Muscle of leg (tissue), 11 donors: Measurements from ENCODE around the gene STX18. TPM values are rescaled to one million over a fixed set of nuclear protein-coding genes. Genes with fewer than 3 reads are reported as not detected.

Experiments
- DNase-seq: peaks from one replicate; pipeline ENCODE4 v3.0.0; 2013
- H3K27ac ChIP-seq: one replicate; pipeline ENCODE4 v1.5.1; 2013; ENCODE audit warnings: mild to moderate bottlenecking, low read length, control low read depth
- H3K27me3 ChIP-seq: one replicate; pipeline ENCODE4 v1.6.1; 2013; ENCODE audit warnings: low read length; ENCODE audit not compliant: control insufficient read depth, insufficient read depth
- H3K36me3 ChIP-seq: one replicate; pipeline ENCODE4 v1.6.1; 2013; ENCODE audit warnings: low read length; ENCODE audit not compliant: control insufficient read depth, insufficient read depth
- H3K4me1 ChIP-seq: one replicate; pipeline ENCODE4 v1.6.1; 2013; ENCODE audit warnings: low read length; ENCODE audit not compliant: control insufficient read depth, insufficient read depth
- H3K4me3 ChIP-seq: one replicate; pipeline ENCODE4 v1.5.1; 2013; ENCODE audit warnings: low read length, control low read depth
- H3K9me3 ChIP-seq: replicated peaks from 2 replicates; pipeline ENCODE4 v1.6.1; 2013; ENCODE audit warnings: low read depth, low read length; ENCODE audit not compliant: control insufficient read depth
- WGBS: methylation state at CpG from one replicate; pipeline ENCODE4 v1.1.5; 2013; ENCODE audit warnings: missing lambda C conversion rate; ENCODE audit not compliant: insufficient coverage; 5-methylcytosine and 5-hydroxymethylcytosine counted together
- polyA plus RNA-seq, 8 donors: library from polyadenylated mRNA; unstranded; fragments of 120-200 nt; gene quantifications; one replicate each; pipeline versions ENCODE4 v1.2.1 to v1.2.3, GENCODE V29; 2013; ENCODE audit warnings: inconsistent platforms in 1 of 8, low replicate concordance in 1 of 8; ENCODE audit not compliant: insufficient read length in 8 of 8, insufficient read depth in 1 of 8
- total RNA-seq: library from RNA; stranded (reverse); fragments of 120-200 nt; gene quantifications from one replicate; pipeline ENCODE4 v1.2.4, GENCODE V29; 2013

The STX18 gene
- total and polyA plus RNA-seq, 9 donors, result 22.4 to 30.9 (median 26.7) TPM

GRCh38 chr4:4456816-4457578 lies 84.9 kb downstream of the STX18 start:
- H3K36me3 ChIP-seq, result peaks cover 47% of the 10 kb centered on the region
- DNase-seq, result no peak
- no peak overlapping the region for H3K27ac ChIP-seq
- WGBS, result 100% methylated on average over 1 of the region's 8 CpGs
- no peaks in the 10 kb centered on the region for H3K4me1 ChIP-seq
- H3K27me3 ChIP-seq, result no peaks in the 10 kb centered on the region
- no peak overlapping the region for H3K4me3 ChIP-seq
- H3K9me3 ChIP-seq, result peaks cover 2% of the 10 kb centered on the region

- peaks cover 49% of the 10 kb centered on the region for H3K36me3 ChIP-seq
- no peak for DNase-seq
- 91% methylated on average over 7 of the region's 7 CpGs for WGBS
- H3K4me3 ChIP-seq, result no peak overlapping the region
- no peak overlapping the region for H3K27ac ChIP-seq
- no peaks in the 10 kb centered on the region for H3K27me3 ChIP-seq
- H3K4me1 ChIP-seq, result no peaks in the 10 kb centered on the region
- peaks cover 2% of the 10 kb centered on the region for H3K9me3 ChIP-seq
Measured at GRCh38 chr4:4456351-4456750, 85.5 kb downstream of the STX18 start.

GRCh38 chr4:4455210-4455865 lies 86.5 kb downstream of the STX18 start:
- peaks cover 2% of the 10 kb centered on the region for H3K9me3 ChIP-seq
- H3K27me3 ChIP-seq, result no peaks in the 10 kb centered on the region
- H3K4me1 ChIP-seq, result no peaks in the 10 kb centered on the region
- no peak overlapping the region for H3K27ac ChIP-seq
- 77% methylated on average over 5 of the region's 5 CpGs for WGBS
- peaks cover 49% of the 10 kb centered on the region for H3K36me3 ChIP-seq
- DNase-seq, result no peak
- H3K4me3 ChIP-seq, result no peak overlapping the region

GRCh38 chr4:4446434-4446833 lies 95.4 kb downstream of the STX18 start:
- DNase-seq, result no peak
- H3K4me1 ChIP-seq, result no peaks in the 10 kb centered on the region
- H3K36me3 ChIP-seq, result peaks cover 3% of the 10 kb centered on the region
- no peak overlapping the region for H3K27ac ChIP-seq
- H3K27me3 ChIP-seq, result no peaks in the 10 kb centered on the region
- H3K4me3 ChIP-seq, result no peak overlapping the region
- no peaks in the 10 kb centered on the region for H3K9me3 ChIP-seq

GRCh38 chr4:4443821-4444220 lies 98.0 kb downstream of the STX18 start:
- Histone ChIP-seq H3K36me3 (peaks cover 3% of the 10 kb centered on the region), H3K4me3 (no peak overlapping the region), H3K27me3 (no peaks in the 10 kb centered on the region), H3K27ac (no peak overlapping the region), H3K9me3 (no peaks in the 10 kb centered on the region), H3K4me1 (no peaks in the 10 kb centered on the region)
- no peak for DNase-seq
- WGBS, result 40% methylated on average over 1 of the region's 2 CpGs

- no peaks in the 10 kb centered on the region for H3K27me3 ChIP-seq
- H3K4me1 ChIP-seq, result no peaks in the 10 kb centered on the region
- H3K4me3 ChIP-seq, result no peak overlapping the region
- H3K36me3 ChIP-seq, result peaks cover 15% of the 10 kb centered on the region
- no peak overlapping the region for H3K27ac ChIP-seq
- no peaks in the 10 kb centered on the region for H3K9me3 ChIP-seq
- DNase-seq, result no peak
- WGBS, result no CpG with 5 or more reads among the region's 2 CpGs
Measured at GRCh38 chr4:4440333-4441061, 101.4 kb downstream of the STX18 start.

- 73% methylated on average over 2 of the region's 4 CpGs for WGBS
- Histone ChIP-seq H3K27me3 (no peaks in the 10 kb centered on the region), H3K4me1 (no peaks in the 10 kb centered on the region), H3K4me3 (no peak overlapping the region), H3K36me3 (peaks cover 18% of the 10 kb centered on the region), H3K27ac (no peak overlapping the region), H3K9me3 (no peaks in the 10 kb centered on the region)
- no peak for DNase-seq
Measured at GRCh38 chr4:4439782-4440181, 102.1 kb downstream of the STX18 start.

- Histone ChIP-seq H3K4me1 (no peaks in the 10 kb centered on the region), H3K27ac (no peak overlapping the region), H3K4me3 (no peak overlapping the region), H3K27me3 (no peaks in the 10 kb centered on the region), H3K9me3 (no peaks in the 10 kb centered on the region), H3K36me3 (peaks cover 20% of the 10 kb centered on the region)
- no peak for DNase-seq
Measured at GRCh38 chr4:4438891-4439290, 103.0 kb downstream of the STX18 start.

GRCh38 chr4:4437798-4438470 lies 103.9 kb downstream of the STX18 start:
- H3K27me3 ChIP-seq, result no peaks in the 10 kb centered on the region
- DNase-seq, result no peak
- no peak overlapping the region for H3K4me3 ChIP-seq
- no peaks in the 10 kb centered on the region for H3K4me1 ChIP-seq
- WGBS, result 95% methylated on average over 9 of the region's 13 CpGs
- peaks cover 25% of the 10 kb centered on the region for H3K36me3 ChIP-seq
- H3K9me3 ChIP-seq, result no peaks in the 10 kb centered on the region
- H3K27ac ChIP-seq, result no peak overlapping the region

- Histone ChIP-seq H3K9me3 (no peaks in the 10 kb centered on the region), H3K27ac (no peak overlapping the region), H3K36me3 (peaks cover 32% of the 10 kb centered on the region), H3K27me3 (no peaks in the 10 kb centered on the region), H3K4me3 (no peak overlapping the region), H3K4me1 (no peaks in the 10 kb centered on the region)
- no peak for DNase-seq
- WGBS, result 86% methylated on average over 2 of the region's 2 CpGs
Measured at GRCh38 chr4:4436244-4436823, 105.5 kb downstream of the STX18 start.
